ENCODE results near the gene BOD1L1.

Gene BOD1L1

DNA sequence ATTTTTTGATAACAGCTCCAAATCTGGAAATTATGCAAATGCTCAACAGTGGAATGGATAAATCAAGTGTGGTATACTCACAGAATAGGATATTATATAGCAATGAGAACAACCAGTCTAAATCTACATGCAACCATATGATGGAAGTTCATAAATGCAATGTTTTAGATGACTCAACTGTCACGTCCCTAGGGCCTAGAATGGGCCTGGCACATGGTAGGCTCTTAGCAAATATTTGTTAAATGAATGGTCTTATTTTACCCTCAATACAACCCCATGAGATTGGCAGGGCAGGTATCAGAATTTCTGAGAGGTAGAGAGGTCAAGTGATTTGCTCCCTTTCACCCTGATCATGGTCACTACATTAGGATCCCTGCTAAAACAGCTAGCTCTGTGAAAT lies 68.6 kb downstream of the BOD1L1 start:
- DNase-seq (ENCODE audit: low spot score): no peak

DNA sequence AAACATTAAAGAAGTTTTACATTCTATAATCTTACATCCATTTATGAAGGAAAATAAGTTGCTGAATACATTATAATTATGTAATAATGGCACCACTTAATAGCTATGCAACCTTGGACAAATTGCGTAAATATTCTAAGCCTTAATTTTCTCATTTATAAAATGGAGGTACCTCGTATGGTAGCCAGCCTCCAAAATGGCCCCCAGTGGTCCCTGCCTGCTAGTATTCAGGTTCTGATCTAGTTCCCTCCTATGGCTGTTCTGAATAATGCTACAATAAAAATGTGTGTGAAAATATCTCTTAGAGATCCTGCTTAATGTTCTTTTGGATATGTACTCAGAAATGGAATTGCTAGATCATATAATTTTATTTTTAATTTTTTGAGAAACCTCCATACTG lies 72.2 kb downstream of the BOD1L1 start:
- no peak for DNase-seq (ENCODE audit: low spot score)

DNA sequence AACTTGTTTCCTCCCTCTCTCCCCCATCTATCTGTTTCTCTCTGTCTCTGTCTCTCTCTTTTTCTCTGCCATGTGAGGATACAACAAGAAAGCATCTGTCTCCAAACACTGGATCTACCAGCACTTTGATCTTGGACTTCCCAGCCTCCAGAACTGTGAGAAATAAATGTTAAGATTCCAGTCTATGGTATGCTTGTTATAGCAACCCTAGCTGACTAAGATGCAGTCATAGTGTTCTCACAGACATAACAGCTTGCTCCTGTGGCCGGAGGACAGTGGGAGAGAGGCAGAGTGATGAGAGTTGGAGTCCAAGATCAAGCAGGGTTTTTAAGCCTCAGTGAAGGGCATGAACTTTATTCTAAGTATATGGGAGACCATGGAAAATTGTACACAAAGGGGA lies 74.4 kb downstream of the BOD1L1 start:
- no peak for DNase-seq (ENCODE audit: low spot score)

DNA sequence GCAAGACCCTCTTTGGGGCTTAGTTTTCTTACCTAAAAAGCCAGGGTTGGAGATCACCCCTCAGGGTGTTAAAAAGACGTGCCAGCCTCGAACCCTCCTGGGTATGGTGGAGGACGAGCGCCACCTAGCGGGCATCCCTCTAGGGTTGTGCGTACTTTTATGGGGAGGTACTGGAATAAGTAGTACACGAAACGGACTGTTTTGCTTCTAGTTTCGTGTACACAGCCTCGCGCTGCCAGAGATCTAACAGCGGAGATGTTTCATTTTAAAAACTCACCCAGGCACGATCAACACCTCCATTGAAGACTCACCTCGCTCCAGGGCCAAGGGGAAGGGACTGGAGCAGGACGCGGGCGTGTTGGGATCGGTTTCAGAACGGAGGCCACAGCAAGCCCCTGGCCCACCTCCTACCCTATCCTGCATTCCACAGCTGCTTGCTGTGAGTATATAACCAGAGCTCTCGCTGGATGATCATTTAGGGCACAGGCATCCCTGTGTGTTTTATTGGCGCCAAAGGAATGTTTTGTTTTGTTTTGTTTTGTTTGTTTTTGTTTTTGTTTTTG lies 78.5 kb downstream of the BOD1L1 start:
- DNase-seq (ENCODE audit: low spot score): peak; percentile 67

DNA sequence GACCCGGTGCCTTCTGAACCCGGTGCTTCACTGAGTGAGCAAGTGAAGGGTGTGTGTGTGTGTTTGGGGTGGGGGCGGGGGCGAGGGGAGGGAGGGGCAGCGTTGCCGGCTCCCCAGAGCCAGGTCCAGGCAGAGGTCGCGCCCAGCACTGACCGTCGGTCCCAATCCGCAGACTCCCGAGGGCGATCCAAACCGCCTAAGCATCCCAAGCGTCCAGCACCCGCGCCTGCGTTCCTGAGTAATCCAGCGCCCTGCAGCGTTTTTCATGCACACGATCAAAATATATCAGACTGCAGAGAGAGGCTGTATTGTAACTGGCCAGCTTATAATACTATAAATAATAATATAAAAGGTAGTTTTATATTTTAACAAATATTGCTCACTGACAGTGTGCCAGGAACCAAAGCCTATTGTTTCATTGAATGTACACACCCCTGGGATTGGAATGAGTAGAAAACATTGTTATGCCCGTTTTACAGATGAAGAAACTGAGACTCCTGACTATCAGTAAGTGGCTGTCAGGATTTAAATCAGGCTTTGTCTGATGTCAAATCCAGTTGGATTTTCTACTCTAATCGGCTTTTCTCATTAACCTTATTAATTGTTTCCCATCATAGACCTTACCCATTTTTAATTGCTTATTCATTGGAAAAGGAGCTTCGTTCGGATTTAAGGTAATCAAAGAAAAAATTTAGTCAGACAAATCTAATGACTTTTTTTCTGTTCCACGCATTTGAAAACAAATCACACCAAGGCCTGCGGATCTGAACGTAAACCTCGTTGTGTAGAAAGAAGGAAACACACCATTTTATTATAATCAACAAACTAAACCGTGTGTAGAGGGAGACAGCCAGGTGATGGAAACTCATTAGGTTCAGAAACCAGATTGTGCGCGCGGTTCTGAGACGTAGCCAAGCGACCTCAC lies 79.2 kb downstream of the BOD1L1 start:
- no peak for DNase-seq (ENCODE audit: low spot score)

DNA sequence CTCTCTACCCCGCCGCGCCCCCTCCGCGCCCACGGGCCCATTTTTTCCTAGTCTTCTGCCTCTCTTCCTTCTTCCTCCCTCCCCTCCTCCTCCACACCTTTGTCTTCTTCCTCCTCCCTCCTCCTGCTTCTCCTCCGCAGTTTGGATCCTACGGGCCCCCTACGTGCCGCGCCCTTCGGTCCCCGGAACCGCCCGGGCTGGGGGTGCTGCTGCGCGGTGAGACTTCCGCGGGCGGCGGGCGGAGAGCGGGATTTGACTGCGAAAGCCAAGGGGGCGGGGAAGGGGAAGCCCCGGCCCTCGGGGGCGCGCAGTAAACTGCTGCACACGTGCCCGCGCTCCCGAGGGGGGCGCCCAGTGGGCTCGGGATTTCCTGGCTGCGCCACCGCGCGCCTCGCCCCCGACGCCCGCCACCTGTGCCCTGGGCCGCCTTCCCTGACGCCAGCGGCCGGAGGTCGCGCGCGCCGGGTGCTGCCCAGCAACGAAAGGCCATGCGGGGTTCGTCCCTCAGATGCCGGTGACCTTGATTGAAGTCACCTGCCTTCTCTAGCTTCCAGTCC lies 80.0 kb downstream of the BOD1L1 start:
- no peak for DNase-seq (ENCODE audit: low spot score)

DNA sequence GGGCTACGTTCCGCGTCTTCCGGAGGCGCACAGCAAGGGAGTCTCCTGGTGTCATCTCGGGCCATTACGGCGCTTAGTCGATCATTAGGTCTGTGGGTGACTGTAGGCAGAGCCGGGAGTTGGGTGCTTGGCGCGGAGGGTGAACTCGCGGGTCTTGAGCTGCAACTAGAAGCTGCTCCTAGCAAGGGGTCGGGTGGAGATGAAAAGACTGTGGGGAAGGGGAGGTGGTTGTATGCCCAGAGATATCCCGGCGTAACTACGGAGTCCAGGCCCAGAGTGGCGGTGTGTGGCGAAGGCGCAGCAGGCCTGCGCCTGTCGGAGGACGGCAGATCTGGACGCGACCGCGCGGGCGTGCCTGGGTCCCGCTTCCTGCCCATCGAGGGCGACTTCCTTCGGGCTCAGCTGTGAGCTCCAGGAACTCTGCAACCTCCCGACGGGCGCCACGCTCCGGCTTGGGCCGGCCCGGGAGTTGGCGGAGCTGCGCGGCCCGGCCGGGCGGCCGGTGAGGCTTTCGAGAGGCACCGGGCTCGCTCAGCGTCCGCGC lies 80.5 kb downstream of the BOD1L1 start:
- no peak for DNase-seq (ENCODE audit: low spot score)

DNA sequence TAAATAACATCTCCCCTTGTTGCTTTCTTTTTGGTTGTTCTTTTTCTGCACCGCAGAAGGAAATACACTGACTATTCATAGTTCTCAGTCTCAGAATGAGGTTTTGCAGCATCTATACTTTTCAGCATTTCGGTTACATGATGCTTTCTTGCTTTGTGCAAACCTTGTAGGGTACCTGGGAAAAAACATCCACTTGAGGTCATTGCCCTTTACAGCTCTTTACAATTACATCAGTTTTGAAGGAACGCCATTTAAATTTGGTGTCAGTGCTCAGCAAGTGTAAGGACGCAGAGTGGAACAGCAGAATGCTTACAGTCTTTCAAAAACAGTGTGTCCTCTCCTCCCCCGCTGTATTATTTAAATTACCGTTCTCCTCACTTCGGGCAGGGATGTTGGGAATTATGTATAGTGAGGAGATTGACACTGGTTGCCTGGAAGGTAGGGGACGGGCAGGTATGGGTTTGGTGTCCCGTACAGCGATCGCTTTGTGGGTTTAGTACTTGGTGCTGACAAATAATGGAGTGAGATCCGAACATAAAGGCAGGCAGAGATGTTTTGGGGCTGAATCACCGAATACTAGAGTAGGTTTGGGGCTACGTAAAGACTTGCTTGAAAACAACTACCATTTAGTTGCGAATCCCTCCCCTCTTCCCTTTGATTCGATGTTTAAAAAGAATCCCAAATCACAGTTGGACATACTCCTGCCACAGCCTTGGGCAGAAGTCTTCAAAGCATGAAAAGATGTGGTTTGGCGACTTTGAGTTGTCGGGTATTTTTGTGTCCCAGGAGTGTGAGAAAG lies 81.2 kb downstream of the BOD1L1 start:
- no peak for DNase-seq (ENCODE audit: low spot score)

DNA sequence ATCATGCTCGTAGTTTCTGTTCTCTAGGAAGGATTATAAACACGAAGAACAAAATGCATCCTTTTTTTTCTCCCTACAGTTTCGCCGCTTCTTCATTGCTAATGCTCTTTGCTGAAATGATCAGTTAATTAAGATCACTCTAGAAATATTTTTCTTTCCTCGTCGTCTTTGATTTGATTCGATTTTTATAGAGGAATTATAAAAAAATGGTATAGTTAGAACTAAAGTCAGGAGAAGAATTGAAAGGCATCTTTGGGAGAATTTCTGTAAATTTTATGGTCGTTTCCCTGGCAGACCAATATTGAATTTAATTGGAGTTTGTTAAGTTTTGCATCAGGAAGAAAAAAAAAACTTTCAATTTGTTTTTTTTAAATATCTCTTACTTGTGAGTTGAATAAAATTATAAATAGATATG lies 82.1 kb downstream of the BOD1L1 start:
- no peak for DNase-seq (ENCODE audit: low spot score)

DNA sequence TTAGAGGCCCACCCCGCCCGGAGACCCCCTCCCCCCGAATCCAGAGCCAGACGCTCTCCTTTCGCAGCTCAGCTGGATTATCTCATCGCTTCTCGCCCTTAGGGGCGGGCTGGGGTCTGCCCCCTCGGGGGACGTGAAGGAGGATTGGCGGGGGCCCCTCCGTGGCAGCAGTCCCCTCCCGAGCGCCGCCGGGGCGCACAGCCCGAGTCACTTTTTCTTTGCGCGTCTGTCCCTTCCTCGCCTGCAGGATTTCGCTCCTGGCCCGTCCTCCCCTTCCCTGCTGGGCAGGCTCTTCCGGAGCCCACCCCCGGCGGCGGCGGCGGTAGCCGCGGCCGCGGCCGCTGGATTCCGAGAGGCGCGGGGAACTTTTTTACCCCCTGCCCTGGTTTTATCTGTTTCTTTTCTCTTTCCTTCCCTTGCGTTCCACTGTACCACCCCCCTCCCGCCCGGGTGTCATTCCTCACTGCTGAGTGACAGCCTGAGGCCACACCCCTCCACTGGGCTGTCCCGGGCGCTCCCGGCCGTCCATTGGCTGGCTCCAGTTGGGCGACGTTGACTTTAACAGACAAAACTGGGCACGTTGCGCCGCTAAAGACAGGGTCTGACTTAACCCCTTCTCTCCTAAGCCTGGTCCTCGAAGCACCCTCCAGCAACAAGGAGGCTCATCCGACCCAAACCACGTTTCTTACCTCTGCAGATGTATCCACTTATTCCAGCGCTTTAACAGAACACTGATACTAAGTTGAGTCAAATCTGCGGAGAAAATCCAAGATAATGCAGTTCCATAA lies 82.7 kb downstream of the BOD1L1 start:
- DNase-seq (ENCODE audit: low spot score): no peak

DNA sequence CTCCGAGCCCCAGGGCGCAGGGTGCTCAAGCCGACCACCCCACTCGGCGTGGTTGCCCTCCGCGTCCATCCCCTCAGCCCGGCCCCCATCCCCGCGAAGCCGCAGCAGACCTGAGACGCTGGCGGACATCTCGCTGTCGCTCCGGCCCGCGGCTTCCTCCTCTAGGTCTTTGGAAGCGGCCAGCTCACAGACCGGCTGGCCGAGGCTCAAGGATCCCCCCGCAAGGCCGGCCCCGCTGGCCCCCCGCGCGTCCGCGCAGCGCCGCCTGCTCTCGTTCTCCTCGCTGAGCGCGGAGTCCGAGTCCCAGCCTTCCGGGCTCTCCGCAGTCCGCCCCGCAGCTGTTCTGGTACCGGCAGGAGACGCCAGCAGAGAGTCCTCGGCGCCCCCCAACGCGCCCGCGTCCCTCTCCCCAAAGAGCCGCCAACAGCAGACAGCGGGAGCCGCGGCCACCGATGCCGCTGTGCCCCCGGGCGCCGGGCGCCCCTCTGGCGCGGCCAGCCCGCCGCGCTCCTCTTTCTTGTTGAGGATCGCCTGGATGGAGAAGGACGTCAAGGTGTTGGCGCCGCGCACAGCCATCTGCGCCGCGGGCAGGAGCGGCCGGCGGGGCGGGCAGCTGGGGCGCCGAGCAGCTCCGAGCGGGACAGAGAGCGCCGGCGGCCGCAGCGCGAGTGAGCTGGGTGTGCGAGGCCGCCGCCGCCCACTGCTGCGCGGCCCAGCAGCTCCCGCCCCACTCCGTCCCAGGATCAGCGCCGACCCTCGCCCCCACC lies 83.5 kb downstream of the BOD1L1 start, which contains the start of gene NKX3-2:
TSS of gene NKX3-2 (minus strand) at position 670 of the 767 bp plus-strand sequence. CDS start at position 576, 94 bp downstream.
- no peak for DNase-seq (ENCODE audit: low spot score)

DNA sequence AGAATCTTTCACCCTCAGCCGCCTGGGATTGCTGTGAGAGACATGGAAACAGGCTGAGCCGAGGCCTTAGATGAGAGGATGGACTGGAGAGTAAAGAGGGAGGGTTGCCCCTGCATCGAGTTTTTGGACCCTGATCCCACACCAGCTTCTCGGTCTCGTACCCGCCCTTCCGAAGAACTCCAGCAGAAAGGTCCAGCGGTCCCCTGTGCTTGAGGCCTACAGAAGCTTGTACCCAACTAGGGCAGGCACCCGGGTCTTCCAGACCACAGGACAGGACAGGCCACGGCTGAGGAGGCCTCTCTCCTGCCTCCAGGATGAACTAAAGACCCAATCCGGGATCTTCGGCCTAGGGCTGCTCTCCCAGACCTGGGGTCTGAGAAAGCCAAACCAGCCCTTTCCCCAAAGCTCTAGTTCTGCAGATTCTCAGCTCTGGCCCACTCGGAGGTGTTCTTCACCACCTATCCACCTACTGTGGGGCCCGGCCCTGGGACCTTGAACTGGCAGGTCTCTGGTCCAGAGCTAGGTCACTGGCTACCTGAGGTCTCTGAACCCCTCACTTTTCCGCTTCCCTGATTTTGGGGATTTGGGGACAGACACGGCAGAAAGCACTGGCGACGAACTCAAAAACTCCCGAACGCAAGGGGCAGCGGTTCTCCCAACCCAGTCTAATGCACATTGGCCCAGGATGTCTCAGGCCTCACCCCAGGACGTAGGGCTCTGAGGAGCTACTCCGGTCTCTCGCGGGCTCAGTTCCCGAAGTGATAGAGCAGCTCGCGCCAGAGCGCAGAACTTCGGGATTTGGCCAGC lies 84.3 kb downstream of the BOD1L1 start:
- no peak for DNase-seq (ENCODE audit: low spot score)

DNA sequence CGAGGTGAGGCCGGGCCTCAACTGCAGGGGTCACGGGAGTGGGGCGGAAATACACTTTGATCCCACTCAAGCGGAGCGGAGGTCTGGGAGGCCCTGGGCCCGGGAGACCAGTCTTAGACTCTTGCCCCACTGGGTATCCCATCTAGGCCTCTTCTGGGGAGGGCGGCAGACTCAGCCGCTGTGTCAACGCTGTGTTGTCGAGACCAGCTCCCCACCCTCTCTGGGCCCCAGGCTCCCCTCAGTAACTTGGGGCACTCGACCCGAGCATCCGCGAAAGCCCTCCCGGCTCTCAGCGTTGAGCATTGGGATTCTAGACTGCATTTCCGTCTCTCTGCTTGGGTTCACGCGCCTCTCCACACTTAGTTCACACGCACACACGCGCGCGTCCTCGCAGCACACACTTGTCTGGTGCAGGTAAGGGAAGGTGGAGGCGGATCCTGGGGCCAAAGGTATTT lies 84.9 kb downstream of the BOD1L1 start:
- DNase-seq (ENCODE audit: low spot score): no peak

DNA sequence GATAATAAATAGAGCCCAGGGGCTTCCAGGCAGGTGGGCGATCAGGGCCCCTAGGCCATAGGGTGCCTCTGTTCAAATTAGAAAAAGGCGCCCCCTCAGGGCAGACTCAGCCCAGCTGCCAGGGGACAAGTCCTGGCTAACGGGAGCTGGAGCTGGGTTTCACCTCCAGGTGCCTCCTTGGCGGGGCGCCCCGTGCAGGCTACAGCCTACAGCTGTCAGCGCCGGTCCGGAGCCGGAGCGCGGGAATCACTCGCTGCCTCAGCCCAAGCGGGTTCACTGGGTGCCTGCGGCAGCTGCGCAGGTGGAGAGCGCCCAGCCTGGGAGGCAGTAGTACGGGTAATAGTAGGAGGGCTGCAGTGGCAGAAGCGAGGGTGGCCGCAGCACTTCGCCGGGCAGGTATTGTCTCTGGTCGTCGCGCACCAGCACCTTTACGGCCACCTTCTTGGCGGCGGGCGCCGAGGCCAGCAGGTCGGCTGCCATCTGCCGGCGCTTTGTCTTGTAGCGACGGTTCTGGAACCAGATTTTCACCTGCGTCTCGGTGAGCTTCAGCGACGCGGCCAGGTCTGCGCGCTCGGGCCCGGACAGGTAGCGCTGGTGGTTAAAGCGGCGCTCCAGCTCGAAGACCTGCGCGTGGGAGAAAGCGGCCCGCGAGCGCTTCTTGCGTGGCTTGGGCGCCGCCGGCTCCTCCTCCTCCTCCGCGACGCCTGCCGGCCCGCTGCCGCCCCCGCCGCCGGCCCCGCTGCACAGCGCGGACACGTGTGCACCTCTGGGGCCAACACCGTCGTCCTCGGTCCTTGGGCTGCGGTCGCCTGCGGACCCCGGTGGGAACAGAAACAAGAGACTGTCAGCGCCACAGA lies 85.6 kb downstream of the BOD1L1 start:
- no peak for DNase-seq (ENCODE audit: low spot score)

DNA sequence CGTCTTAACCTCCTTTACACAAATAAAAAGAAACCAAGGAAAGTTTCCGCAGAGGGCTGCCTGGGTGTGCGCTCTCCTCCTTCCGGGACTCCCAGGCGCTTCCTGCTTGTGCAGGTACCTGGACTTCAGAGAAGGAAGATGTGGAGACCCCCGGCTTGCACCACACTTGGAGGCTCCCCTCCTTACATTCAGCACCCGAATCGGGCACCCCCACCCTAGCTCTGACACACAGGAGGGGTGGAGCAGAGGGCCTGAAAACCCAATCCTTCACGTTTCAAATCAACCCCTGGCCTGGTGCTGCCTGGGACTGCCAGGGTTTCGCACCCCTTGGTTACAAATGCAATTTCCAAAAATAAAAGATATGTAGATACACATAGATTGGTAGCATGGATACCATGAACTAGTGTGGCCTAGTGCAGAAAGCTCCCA lies 86.3 kb downstream of the BOD1L1 start:
- no peak for DNase-seq (ENCODE audit: low spot score)

DNA sequence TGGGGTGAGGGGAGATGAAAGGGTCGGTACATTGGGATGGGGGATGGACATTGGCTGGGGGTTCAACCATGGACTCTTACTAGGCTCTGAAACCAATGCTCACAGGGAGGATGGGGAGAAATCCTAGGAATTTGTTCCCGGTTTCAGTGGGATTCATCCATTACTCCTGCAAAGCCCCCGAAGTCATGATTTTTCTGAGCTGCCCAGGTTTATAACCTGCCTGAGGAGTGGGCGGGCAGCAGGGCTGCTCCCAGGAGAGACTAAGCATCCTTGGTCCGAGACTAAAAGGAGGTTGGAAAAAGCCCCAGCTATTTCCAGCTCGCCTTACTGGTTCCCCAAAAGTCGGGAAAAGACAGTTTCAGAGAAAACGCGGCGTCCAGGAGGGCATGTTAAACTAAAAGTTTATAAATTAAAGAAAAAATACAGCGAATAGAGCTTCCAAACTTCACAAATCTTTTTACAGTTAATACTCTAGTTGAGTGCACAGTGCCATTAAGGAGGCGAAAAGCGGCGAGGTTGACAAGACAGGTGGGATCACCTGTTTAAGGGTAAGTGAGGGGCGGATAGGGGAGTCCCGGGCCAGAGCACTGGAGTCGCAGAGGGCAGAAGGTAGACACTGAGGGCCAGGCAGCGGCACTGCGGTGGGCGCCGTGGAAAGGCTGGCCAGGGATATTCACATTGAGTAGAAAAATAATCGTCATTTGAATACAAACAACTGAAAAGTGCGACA lies 86.9 kb downstream of the BOD1L1 start:
- DNase-seq (ENCODE audit: low spot score): no peak

DNA sequence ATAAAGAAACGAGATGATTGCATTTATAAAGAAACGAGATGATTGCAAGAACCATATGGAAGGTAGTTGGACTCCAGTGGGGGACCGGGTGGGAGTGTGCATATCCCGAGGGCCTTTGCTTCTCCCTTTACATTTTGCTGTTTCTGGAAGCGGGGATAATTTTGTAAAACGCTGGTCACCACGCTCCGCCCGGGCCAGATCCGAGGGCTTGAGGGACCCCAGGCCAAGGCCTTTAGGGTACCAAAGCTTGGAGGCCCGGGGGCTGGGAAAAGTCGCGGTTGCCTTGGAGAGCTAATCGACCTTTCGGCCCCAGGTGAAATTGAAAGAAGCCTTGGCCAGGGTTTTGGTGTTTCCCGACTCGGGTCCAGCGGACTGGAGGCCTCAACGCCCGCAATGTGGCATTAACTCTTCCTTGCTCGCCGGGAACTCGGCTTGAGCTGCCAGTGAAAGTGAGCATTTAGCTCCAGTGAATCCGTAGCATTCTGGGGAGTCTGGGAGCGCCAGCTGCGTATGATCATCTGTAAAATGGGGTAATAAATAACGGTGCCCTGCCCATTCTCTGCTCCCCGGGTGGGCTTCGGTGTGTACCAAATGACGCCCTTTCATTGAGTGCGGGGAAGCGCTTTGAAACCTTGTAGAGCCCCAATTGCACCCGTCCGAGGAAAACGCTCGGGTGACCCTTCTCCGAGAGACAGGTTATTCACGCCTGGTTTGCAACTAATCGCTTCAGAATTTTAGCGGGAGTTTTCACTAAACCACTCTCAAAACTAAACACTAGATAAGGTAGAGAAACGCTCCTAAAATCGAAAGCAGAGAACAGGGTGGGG lies 87.7 kb downstream of the BOD1L1 start:
- DNase-seq (ENCODE audit: low spot score): no peak

Measured in CD4-positive, alpha-beta T cell treated with Interleukin-6 at 100 ng/mL for 8 hours (primary cell).